Measurements from ENCODE around the gene EFCAB5. TPM values are rescaled to one million over a fixed set of nuclear protein-coding genes. Genes with fewer than 3 reads are reported as not detected.
A peak's percentile ranks its signal among the peaks of the same experiment; 100 is the strongest.
"Not testable (repeated sequence)": the region's sequence is repeated elsewhere in the genome, so short reads cannot be mapped to it uniquely, and the experiment has no call there.

The EFCAB5 gene
- total RNA-seq, 1 donor from 2014 or later: 0.08 TPM

DNA sequence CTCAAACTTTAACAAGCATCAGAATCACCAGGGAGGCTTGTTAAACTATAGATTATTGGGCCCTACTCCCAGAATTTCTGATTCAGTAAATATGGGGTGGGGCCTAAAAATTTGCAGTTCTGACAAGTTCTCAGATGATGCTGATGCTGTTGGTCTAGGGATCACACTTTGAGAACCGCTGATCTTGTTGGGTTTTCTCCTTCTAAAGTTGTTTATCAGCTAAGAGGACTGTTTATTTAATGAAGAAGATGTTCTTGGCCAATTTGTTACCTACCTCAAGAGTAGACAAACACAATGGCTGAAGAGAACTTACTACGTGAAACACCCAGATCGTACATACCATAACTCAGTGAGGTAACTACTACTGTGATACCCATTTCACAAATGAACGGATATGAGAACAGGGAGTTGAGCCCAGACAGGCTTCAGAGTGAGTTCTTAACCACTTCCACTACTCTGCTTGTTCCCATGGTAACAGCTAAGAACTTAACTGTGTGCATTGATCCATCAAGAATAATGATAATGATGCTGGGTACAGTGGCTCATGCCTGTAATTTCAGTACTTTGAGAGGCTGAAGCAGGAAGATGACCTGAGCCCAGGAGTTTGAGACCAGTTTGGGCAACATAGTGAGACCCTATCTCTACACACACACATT lies 89.9 kb downstream of the EFCAB5 start:
- H3K4me3 ChIP-seq (ENCODE audit: low read depth, low read length): no peak overlapping the region
- no peaks in the 10 kb centered on the region for H3K27me3 ChIP-seq (ENCODE audit: control insufficient read depth, insufficient read depth, low read length)
- no peak for DNase-seq (ENCODE audit: low read depth)
- no peaks in the 10 kb centered on the region for H3K36me3 ChIP-seq (ENCODE audit: control insufficient read depth, insufficient read depth, low read length)
- TF ChIP-seq, protein P1, sequence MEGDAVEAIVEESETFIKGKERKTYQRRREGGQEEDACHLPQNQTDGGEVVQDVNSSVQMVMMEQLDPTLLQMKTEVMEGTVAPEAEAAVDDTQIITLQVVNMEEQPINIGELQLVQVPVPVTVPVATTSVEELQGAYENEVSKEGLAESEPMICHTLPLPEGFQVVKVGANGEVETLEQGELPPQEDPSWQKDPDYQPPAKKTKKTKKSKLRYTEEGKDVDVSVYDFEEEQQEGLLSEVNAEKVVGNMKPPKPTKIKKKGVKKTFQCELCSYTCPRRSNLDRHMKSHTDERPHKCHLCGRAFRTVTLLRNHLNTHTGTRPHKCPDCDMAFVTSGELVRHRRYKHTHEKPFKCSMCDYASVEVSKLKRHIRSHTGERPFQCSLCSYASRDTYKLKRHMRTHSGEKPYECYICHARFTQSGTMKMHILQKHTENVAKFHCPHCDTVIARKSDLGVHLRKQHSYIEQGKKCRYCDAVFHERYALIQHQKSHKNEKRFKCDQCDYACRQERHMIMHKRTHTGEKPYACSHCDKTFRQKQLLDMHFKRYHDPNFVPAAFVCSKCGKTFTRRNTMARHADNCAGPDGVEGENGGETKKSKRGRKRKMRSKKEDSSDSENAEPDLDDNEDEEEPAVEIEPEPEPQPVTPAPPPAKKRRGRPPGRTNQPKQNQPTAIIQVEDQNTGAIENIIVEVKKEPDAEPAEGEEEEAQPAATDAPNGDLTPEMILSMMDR (IDR thresholded peaks at IDR 0.05; ENCODE audit: insufficient read depth, low read length, poor library complexity, severe bottlenecking): no peak

GRCh38 chr17:30035369-30035768 lies 93.9 kb downstream of the EFCAB5 start:
- TF ChIP-seq, protein P1 (IDR thresholded peaks at IDR 0.05; ENCODE audit: insufficient read depth, low read length, poor library complexity, severe bottlenecking): no peak
- DNase-seq (ENCODE audit: low read depth): no peak
- H3K4me3 ChIP-seq (ENCODE audit: low read depth, low read length): no peak overlapping the region
- no peaks in the 10 kb centered on the region for H3K27me3 ChIP-seq (ENCODE audit: control insufficient read depth, insufficient read depth, low read length)
- H3K36me3 ChIP-seq (ENCODE audit: control insufficient read depth, insufficient read depth, low read length): no peaks in the 10 kb centered on the region

DNA sequence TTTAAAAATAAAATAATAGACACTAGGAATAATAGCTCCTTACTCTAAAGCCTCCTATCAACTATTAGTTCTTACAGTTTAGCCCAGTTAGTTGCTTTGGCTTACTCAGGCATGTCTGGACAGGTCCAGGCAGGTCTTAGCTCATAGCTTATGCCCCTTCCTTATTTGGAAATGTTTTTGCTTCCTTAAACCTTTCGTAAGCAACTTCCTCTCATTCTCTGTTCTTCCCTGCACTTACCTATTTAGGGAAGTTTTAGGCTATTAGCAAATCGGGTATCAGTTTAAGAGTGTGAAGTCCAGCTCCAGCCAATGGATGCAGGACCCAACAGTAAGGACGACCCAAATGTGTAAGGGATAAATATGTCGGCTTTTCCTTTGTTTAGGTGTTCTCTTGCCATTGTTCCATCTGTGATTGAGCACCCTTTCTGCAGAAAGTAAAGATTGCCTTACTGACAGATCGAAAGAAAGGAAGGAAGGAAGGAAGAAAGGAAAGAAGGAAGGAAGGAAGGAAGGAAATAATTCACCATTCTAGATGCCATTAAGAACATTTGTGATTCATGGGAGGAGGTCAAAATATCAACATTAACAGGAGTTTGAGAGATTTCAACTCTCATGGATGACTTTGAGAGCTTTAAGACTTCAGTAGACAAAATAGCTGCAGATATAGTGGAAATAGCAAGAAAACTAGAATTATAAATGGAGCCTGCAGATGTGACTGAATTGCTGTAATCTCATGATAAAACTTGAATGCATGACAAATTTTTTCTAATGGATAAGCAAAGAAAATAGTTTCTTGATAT lies 99.5 kb downstream of the EFCAB5 start:
- DNase-seq (ENCODE audit: low read depth): peak; percentile 54
- H3K4me3 ChIP-seq (ENCODE audit: low read depth, low read length); H3K36me3 ChIP-seq (ENCODE audit: control insufficient read depth, insufficient read depth, low read length); H3K27me3 ChIP-seq (ENCODE audit: control insufficient read depth, insufficient read depth, low read length): not testable (repeated sequence)

DNA sequence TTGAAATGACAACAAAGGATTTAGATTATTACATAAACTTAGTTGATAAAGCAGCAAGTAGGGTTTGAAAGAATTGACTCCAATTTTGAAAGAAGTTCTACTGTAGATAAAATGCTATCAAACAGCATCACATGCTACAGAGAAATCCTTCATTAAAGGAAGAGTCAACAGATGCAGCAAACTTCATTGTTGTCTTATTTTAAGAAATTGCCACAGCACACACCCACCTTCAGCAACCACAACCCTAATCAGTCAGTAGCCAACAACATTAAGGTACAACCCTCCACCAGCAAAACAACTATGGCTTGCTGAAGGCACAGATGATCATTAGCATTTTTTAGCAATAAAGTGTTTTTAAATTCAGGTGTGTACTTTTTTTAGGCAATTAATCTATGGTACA lies 100.1 kb downstream of the EFCAB5 start:
- H3K27me3 ChIP-seq (ENCODE audit: control insufficient read depth, insufficient read depth, low read length): no peaks in the 10 kb centered on the region
- TF ChIP-seq, protein P1 (IDR thresholded peaks at IDR 0.05; ENCODE audit: insufficient read depth, low read length, poor library complexity, severe bottlenecking): no peak
- H3K4me3 ChIP-seq (ENCODE audit: low read depth, low read length): no peak overlapping the region
- no peak for DNase-seq (ENCODE audit: low read depth)
- no peaks in the 10 kb centered on the region for H3K36me3 ChIP-seq (ENCODE audit: control insufficient read depth, insufficient read depth, low read length)

GRCh38 chr17:30062372-30062771 lies 120.9 kb downstream of the EFCAB5 start:
- H3K27me3 ChIP-seq (ENCODE audit: control insufficient read depth, insufficient read depth, low read length): no peaks in the 10 kb centered on the region
- H3K4me3 ChIP-seq (ENCODE audit: low read depth, low read length): no peak overlapping the region
- TF ChIP-seq, protein P1 (IDR thresholded peaks at IDR 0.05; ENCODE audit: insufficient read depth, low read length, poor library complexity, severe bottlenecking): no peak
- H3K36me3 ChIP-seq (ENCODE audit: control insufficient read depth, insufficient read depth, low read length): no peaks in the 10 kb centered on the region
- no peak for DNase-seq (ENCODE audit: low read depth)

GRCh38 chr17:30064738-30065137 lies 123.3 kb downstream of the EFCAB5 start:
- TF ChIP-seq, protein P1 (IDR thresholded peaks at IDR 0.05; ENCODE audit: insufficient read depth, low read length, poor library complexity, severe bottlenecking): no peak
- H3K36me3 ChIP-seq (ENCODE audit: control insufficient read depth, insufficient read depth, low read length): no peaks in the 10 kb centered on the region
- no peak overlapping the region for H3K4me3 ChIP-seq (ENCODE audit: low read depth, low read length)

More at GRCh38 chr17:30064738-30065137, 123.3 kb downstream of the EFCAB5 start:
- no peaks in the 10 kb centered on the region for H3K27me3 ChIP-seq (ENCODE audit: control insufficient read depth, insufficient read depth, low read length)
- DNase-seq (ENCODE audit: low read depth): no peak

All from kidney epithelial cell (primary cell).